GM18909 (cell line): ENCODE results near the gene CNTN5.

Experiments used
- ATAC-seq: cut with Tn5 transposase; IDR thresholded peaks from one replicate; pipeline ENCODE4 v1.9.1; 2021; ENCODE audit warnings: mild to moderate bottlenecking; ENCODE audit not compliant: unreplicated experiment, poor library complexity

CNTN5 gene

GRCh38 chr11:99370549-99371216 is 349.9 kb downstream of the CNTN5 start:
- no peak for ATAC-seq

GRCh38 chr11:99371257-99371656 is 350.5 kb downstream of the CNTN5 start:
- ATAC-seq = no peak

- ATAC-seq = no peak
These were observed 355.7 kb downstream of the CNTN5 start for GRCh38 chr11:99376463-99376862.

- no peak for ATAC-seq
These were observed 363.0 kb downstream of the CNTN5 start for GRCh38 chr11:99383648-99384245.

DNA sequence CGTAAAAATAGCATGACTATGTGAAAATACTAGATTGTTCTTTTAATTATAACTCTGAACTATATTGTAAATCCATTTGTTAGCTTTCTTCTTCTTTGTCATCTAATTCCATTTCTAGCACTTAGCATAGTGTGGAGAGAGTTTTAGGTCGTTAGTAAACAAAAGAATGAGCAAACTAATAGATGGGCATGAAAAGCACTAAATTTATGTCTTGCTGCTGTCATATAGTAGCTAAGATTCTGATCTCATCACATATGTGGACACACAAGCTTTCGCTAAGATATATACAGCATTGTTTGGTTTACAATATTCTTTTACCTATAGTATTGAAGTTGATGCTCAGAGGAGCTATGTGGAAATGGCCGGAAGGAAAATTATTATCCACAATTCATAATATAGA is 370.5 kb downstream of the CNTN5 start:
- no peak for ATAC-seq

DNA sequence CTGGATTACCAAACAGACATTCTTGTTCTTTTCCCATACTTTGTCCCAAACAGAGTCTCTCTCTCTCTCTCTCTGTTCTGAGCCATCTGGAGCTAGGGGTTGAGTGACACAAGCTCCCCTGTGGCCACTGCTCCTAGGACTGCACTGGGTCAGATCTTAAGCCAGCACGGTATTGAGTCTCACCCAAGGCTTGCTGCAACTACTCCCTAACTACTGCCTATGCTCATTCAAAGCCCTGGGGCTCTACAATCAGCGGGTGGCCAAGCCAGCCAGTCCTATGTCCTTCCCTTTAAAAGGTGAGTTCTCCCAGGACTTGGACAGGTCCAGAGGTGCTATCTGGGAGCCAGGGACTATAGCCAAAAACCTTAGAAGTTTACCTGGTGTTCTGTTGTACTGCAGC is 385.6 kb downstream of the CNTN5 start:
- no peak for ATAC-seq

DNA sequence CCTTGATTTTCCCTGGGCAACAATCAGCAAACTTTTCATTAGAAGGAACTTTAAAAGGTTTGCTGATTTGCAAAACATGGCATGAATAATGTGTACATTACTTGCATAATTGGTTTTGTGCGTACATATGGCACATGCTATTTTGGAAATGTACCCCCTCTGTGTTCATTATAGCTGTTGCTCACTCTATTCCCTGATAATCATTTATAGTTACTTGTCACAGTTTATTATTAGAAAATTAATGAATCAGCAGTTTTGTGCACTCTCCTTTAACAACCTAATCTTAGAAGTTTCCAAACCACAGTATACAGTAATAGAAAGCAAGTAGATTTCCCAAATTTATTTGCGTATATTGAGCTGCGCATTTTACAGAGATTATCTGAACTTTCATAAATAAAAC is 389.9 kb downstream of the CNTN5 start:
- ATAC-seq = no peak

DNA sequence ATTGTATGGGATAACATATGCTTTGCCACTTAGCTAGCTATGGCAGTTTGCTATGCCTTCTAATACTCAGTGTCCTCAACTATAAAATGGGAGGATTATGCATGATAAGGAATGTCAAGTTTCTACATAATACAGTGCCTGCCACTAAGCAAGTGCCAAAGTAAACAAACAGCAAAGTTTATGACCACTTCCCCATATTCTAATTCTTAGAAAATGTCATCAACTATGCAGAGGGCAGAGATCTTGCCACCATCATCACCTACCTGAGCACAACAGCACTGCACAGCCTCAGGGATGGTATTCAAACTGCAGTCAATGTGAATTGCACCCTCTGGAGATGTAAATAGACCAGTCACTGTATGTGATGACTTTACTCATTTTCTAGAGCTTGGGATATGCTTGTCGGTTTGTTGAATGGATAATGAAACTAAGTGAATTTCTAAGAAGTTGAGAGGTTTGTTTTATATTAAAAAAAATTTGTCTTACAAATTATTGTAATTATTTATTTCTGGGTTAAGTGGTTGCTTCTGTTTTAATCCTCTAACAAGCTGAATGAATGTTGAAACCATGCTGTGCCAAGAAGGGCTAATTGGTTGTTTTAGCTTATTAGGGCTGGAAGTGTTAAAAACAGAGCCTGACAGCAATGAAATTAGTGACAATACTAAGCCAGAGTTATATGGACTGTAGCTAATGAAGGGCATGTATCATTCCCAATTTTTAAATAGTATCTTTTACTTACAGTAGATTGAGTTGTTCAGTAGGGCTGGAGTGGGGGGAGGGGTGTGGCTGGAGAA is 398.4 kb downstream of the CNTN5 start:
- no peak for ATAC-seq

- no peak for ATAC-seq
These were observed 399.2 kb downstream of the CNTN5 start for GRCh38 chr11:99419991-99420390.

DNA sequence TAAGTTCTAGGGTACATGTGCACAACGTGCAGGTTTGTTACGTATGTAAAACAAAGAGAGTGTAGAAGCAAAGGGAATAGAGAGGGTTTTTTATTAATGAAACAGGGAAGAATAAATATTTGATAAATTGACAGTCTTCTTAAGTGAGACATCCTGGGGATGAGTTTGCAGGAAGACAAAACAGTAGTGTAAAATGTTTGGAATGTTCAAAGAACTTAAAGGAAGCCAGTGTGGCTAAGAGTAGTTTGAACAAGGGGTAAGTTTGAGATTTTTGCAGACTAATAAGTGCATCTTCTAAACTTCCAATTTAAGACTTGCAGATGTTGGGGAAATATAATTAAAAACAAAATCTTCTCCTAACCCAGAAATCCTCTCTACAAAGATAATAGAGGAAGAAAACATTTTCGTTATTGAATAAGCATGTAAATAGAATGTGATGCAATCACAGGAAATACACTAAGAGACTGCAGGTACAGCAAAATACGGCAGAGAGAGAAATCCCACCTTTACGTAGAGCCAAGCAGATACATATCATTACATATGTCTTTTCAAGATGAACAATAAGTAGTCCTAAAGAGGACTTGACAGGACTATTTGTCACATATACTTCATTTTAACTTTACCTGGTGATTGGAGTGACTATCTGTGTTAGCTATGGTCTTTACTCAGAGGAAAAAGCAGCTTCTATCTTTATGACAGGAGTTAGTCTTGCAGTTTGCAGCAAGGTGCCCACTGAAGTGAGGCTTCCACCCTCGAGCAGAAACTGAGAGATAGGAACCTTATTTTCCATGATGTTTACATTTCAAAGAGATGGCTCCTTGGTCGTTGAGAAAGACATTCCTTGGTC is 402.1 kb downstream of the CNTN5 start:
- ATAC-seq = no peak

GRCh38 chr11:99423428-99423983 is 402.8 kb downstream of the CNTN5 start:
- ATAC-seq = no peak

GRCh38 chr11:99424313-99425084 is 403.8 kb downstream of the CNTN5 start:
- ATAC-seq = no peak

DNA sequence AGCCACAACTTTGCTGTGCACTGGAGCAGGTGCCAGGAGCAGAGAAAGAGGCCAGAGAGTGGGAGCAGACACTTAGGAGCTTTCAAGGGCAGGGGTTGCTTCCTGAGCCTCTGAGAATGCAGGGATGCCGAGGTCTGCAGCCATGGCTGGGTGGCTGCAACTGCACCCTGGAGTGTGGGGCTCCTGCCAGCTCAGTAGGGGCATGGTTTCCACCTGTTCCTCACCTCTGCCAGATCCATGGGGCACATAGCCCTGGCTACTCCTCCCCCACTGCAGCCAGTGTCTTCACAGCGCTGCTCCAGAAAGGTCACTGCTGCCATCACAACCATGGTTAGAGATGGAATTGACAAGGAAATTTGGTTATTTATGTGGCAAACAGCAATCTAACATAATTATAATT is 404.8 kb downstream of the CNTN5 start:
- ATAC-seq = no peak

- ATAC-seq = no peak
These were observed 411.9 kb downstream of the CNTN5 start for GRCh38 chr11:99432677-99433076.

- no peak for ATAC-seq
These were observed 422.5 kb downstream of the CNTN5 start for GRCh38 chr11:99443276-99443675.

DNA sequence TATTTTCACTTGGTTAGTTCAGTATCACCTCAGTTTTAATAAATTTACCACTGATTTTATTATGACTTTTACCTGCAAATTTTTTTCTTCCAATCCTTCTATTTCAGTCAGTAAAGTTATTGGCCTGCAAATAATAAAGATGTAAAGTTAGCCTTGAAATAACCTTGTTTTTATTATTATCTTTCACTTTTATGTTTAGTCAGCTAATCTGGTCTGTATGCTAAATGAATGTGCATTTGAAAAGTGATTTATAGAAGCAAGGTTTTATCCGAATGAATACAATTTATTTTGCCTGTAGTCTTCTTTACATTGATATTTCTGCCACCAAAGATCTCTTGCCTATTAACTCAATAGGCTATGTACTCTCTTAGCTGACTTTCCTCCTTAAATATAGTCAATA is 425.7 kb downstream of the CNTN5 start:
- ATAC-seq = no peak

DNA sequence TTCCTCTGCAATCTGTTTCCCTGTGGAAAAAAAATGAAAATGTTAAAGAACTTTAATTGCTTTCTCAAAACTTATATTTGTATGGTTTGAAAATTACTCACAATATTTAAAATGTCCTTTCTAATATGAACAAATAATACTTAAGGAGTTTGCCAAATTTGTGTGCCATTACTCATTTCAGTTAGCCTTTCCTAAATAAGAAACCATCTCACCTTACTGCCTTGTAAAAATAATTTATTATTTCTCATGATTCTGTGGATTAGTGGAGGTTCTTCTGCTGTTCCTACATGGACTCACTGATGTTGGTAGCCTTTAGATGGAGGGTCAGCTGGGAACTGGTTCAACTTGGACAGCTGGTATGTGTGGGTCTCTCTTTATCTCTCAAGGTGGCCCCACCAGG is 428.6 kb downstream of the CNTN5 start:
- no peak for ATAC-seq

DNA sequence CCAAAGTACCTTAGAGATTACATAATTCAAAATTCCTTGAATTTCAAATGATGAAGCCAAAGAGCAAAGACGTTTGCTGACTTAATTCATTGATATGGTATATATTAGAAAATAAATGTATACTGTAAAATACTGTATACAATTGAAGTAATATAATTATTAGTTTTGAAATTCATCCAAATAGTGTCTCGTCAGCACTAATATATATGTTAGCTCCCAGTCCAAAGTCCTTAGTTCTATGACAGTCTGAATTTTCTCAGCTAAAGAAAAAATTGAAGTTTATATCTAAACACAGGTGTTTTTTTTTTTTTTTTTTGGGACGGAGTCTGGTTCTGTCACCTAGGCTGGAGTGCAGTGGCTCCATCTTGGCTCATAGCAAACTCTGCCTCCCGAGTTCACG is 431.3 kb downstream of the CNTN5 start:
- no peak for ATAC-seq

- ATAC-seq = no peak
These were observed 441.2 kb downstream of the CNTN5 start for GRCh38 chr11:99461913-99462312.

DNA sequence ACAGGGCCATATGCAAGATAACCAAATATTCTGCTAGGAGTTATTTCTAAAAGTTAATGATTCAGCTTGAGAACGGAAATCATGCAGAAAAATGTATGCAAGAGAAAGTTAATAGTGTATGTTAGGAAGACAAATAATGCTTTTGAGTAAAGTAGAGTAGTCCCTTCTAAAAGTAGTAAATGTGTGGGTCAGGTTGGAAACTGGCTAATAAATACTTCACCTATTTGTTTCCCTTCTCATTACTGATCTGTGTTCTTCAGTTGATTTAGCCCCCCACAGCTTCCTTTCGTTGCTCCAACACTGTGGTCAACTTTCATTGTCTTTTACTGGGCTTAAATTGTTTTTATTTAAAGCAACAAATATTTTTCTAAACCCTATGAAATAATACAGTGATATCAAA is 444.2 kb downstream of the CNTN5 start:
- ATAC-seq = no peak
